GM12878 (cell line): ENCODE data around the gene CLASP1. TPM values are rescaled to one million over a fixed set of nuclear protein-coding genes. Genes with fewer than 3 reads are reported as not detected.

Experiments
- ATAC-seq: fragments of 200-7000 bp; cut with Tn5 transposase; 3 replicates; pipeline ENCODE4 v1.9.1; 2020; ENCODE audit warnings: mild to moderate bottlenecking, moderate library complexity
- BruUV-seq: library from RNA; stranded (reverse); fragments of 400-500 nt; replicated peaks from 2 replicates; lab custom pipeline; 2021; lab: Mats Ljungman, UMichigan
- CTCF ChIA-PET: fragments of 300-600 bp; sonication (Branson Sonifier 250); formaldehyde crosslinking; extraction: SDS; loops from one replicate; lab custom pipeline; 2021; ENCODE audit warnings: inconsistent platforms; lab: Yijun Ruan, JAX
- POLR2A ChIA-PET: fragments of 350-600 bp; formaldehyde crosslinking; extraction: SDS; loops from one replicate; lab custom pipeline; 2021; ENCODE audit warnings: inconsistent platforms; lab: Charles Lee
- RAD21 ChIA-PET: fragments of 300-600 bp; sonication (Branson Sonifier 250); formaldehyde crosslinking; loops from one replicate; lab custom pipeline; 2023; ENCODE audit warnings: antibody characterized with exemption; ENCODE audit not compliant: unreplicated experiment; lab: Charles Lee
- SMC1A ChIA-PET: fragments of 300-600 bp; sonication (Branson Sonifier 250); formaldehyde crosslinking; loops from one replicate; lab custom pipeline; 2023; ENCODE audit not compliant: unreplicated experiment, uncharacterized antibody; lab: Charles Lee
- DNase-seq: peaks from one replicate; pipeline ENCODE4 v3.0.0-alpha.2; 2011; ENCODE audit warnings: low read depth, low spot score
- FAIRE-seq: peaks from 3 replicates; lab custom pipeline; 2011; peaks lifted over from hg19 to GRCh38; lab: Jason Lieb, UNC
- H2AFZ ChIP-seq: 2 replicates; pipeline ENCODE4 v1.6.0; 2011; ENCODE audit warnings: low read depth, low read length, control low read depth; ENCODE audit not compliant: control insufficient read depth
- H3K27ac ChIP-seq: 2 replicates; pipeline ENCODE4 v1.5.1; 2011; ENCODE audit warnings: control low read depth; ENCODE audit not compliant: control insufficient read depth, insufficient read depth
- H3K27me3 ChIP-seq, 2 experiments: replicated peaks in 1 of 2; 2 replicates each; pipeline versions ENCODE4 v1.6.0 to v1.6.1; 2011; ENCODE audit warnings: low read length in 1 of 2; ENCODE audit not compliant: control insufficient read depth in 2 of 2, insufficient read depth in 2 of 2
- H3K36me3 ChIP-seq, 2 experiments: 2 replicates each; pipeline ENCODE4 v1.5.1; 2011; ENCODE audit warnings: low read length in 1 of 2; ENCODE audit not compliant: control insufficient read depth in 2 of 2, insufficient read depth in 2 of 2
- H3K4me1 ChIP-seq: 2 replicates; pipeline ENCODE4 v1.6.1; 2011; ENCODE audit warnings: mild to moderate bottlenecking, low read length, moderate library complexity, mixed read lengths; ENCODE audit not compliant: control insufficient read depth, insufficient read depth
- H3K4me2 ChIP-seq: 2 replicates; pipeline ENCODE4 v1.6.0; 2011; ENCODE audit warnings: control low read depth; ENCODE audit not compliant: control insufficient read depth, insufficient read depth
- H3K4me3 ChIP-seq: fragments of 200-600 bp; sonication (generic); 2 replicates; pipeline ENCODE4 v1.5.1; 2016
- H3K79me2 ChIP-seq: 2 replicates; pipeline ENCODE4 v1.6.0; 2011; ENCODE audit warnings: low read length; ENCODE audit not compliant: control insufficient read depth, insufficient read depth
- H3K9ac ChIP-seq: 2 replicates; pipeline ENCODE4 v1.8.0; 2011; ENCODE audit warnings: low read length, control low read depth, mixed read lengths; ENCODE audit not compliant: control insufficient read depth, insufficient read depth
- H3K9me3 ChIP-seq: replicated peaks from 3 replicates; pipeline ENCODE4 v1.5.1; 2011; ENCODE audit warnings: mild to moderate bottlenecking, low read length; ENCODE audit not compliant: control insufficient read depth, insufficient read depth
- H4K20me1 ChIP-seq: 2 replicates; pipeline ENCODE4 v1.6.0; 2011; ENCODE audit not compliant: control insufficient read depth, insufficient read depth
- BRCA1 ChIP-seq: IDR thresholded peaks from 2 replicates; pipeline ENCODE4 v1.6.1; 2011; ENCODE audit warnings: low read depth, low read length, improper control_type of control experiment
- CHD1 ChIP-seq: IDR thresholded peaks from 2 replicates; pipeline ENCODE4 v1.6.1; 2012; ENCODE audit warnings: low read depth, low read length, improper control_type of control experiment
- ESRRA ChIP-seq: IDR thresholded peaks from 2 replicates; pipeline ENCODE4 v1.6.1; 2012; ENCODE audit warnings: mild to moderate bottlenecking, low read length, improper control_type of control experiment
- NRF1 ChIP-seq: conservative IDR thresholded peaks from 2 replicates; pipeline ENCODE4 v1.6.1; 2011; ENCODE audit warnings: mild to moderate bottlenecking, low read depth, low read length, improper control_type of control experiment
- PRDM15 ChIP-seq: fragments of 450-650 bp; formaldehyde crosslinking; IDR thresholded peaks from 2 replicates; pipeline ENCODE4 v1.4.0; 2020; ENCODE audit warnings: mild to moderate bottlenecking, moderate library complexity
- RELA ChIP-seq: fragments of 450-650 bp; IDR thresholded peaks from 2 replicates; pipeline ENCODE4 v1.8.0; 2014; ENCODE audit warnings: borderline replicate concordance; ENCODE audit not compliant: partially characterized antibody
- RUNX3 ChIP-seq: IDR thresholded peaks from 2 replicates; pipeline ENCODE4 v1.6.1; 2012; ENCODE audit warnings: low read length, inconsistent platforms
- SMAD1 ChIP-seq: fragments of 450-650 bp; IDR thresholded peaks from 2 replicates; pipeline ENCODE4 v1.6.1; 2018; ENCODE audit warnings: mild to moderate bottlenecking, low read depth; ENCODE audit not compliant: partially characterized antibody
- TAF1 ChIP-seq: IDR thresholded peaks from 2 replicates; pipeline ENCODE4 v1.6.1; 2011; ENCODE audit warnings: mild to moderate bottlenecking, low read depth, low read length, borderline replicate concordance
- TBL1XR1 ChIP-seq: IDR thresholded peaks from 2 replicates; pipeline ENCODE4 v1.6.1; 2012; ENCODE audit warnings: low read depth, low read length, improper control_type of control experiment
- TCF3 ChIP-seq: IDR thresholded peaks from 2 replicates; pipeline ENCODE4 v1.6.1; 2012; ENCODE audit warnings: low read depth, mild to moderate bottlenecking, low read length, borderline replicate concordance; ENCODE audit not compliant: insufficient read depth
- TCF7 ChIP-seq: IDR thresholded peaks from 2 replicates; pipeline ENCODE4 v1.6.1; 2014; ENCODE audit warnings: antibody characterized with exemption, borderline replicate concordance
- USF1 ChIP-seq: IDR thresholded peaks from 2 replicates; pipeline ENCODE4 v1.6.1; 2011; ENCODE audit warnings: borderline replicate concordance, low read depth, mild to moderate bottlenecking, moderate library complexity, mixed read lengths, low read length; ENCODE audit not compliant: insufficient read depth; ENCODE audit errors: extremely low read length
- ZNF384 ChIP-seq: IDR thresholded peaks from 2 replicates; pipeline ENCODE4 v1.6.1; 2012; ENCODE audit warnings: low read depth, mild to moderate bottlenecking, low read length, improper control_type of control experiment, borderline replicate concordance
- WGBS: methylation state at CpG from one replicate; pipeline ENCODE4 v1.1.6; 2016; ENCODE audit warnings: low lambda C conversion rate; ENCODE audit not compliant: insufficient replicate concordance, insufficient coverage; ENCODE audit errors: missing lambda C conversion rate; 5-methylcytosine and 5-hydroxymethylcytosine counted together
- in situ Hi-C: fragments of 300-500 bp; cut with MboI; formaldehyde crosslinking; loops from 9 replicates; pipeline ENCODE4 v1.14.3; 2018; ENCODE audit warnings: mixed read lengths
- intact Hi-C: fragments of 100-400 bp; cut with micrococcal nuclease; formaldehyde crosslinking; loops from one replicate; pipeline ENCODE4 v1.14.2; 2022; ENCODE audit not compliant: unreplicated experiment
- polyA plus RNA-seq, 11 experiments: library from polyadenylated mRNA; depleted of rRNA in 4 of 11; unstranded in 6 of 11; stranded (reverse) in 5 of 11; fragments of >200 nt; fragmentation: Nextera tagmentation in 4 of 11; fragmentation: Illumina TruSeq in 1 of 11; extraction: Ambion mirVana in 4 of 11; extraction: Trizol in 1 of 11; gene quantifications; 1 replicate in 1 of 11; 2 replicates in 10 of 11; pipeline versions ENCODE4 v1.2.1 to v1.2.3, GENCODE V29; 2011 to 2016; ENCODE audit warnings: inconsistent platforms in 2 of 11, missing spikeins in 2 of 11, low read depth in 1 of 11
- total RNA-seq, 4 experiments: library from RNA; depleted of rRNA in 3 of 4; stranded (reverse); fragments of >200 nt in 3 of 4; fragmentation: Illumina TruSeq in 1 of 4; extraction: Trizol in 1 of 4; gene quantifications; 2 replicates each; pipeline versions ENCODE4 v1.2.1 to v1.2.3, GENCODE V29; 2013 to 2021
- TF ChIP-seq, protein P1 (sequence below), 3 experiments: IDR thresholded peaks in 2 of 3; conservative IDR thresholded peaks in 1 of 3; 2 replicates each; pipeline ENCODE4 v1.5.1; 2011; ENCODE audit warnings: low read depth in 3 of 3, low read length in 3 of 3, mild to moderate bottlenecking in 3 of 3, control low read depth in 2 of 3, moderate library complexity in 2 of 3, inconsistent platforms in 1 of 3, mixed read lengths in 1 of 3; ENCODE audit not compliant: control insufficient read depth in 2 of 3, insufficient read depth in 1 of 3; ENCODE audit errors: extremely low read depth in 1 of 3
- TF ChIP-seq, protein P2 (sequence below): fragments of 450-650 bp; IDR thresholded peaks from 2 replicates; pipeline ENCODE4 v1.6.1; 2017; ENCODE audit warnings: low read depth, mild to moderate bottlenecking, moderate library complexity

Gene CLASP1
- total and polyA plus RNA-seq, 10 of the 15 experiments (the other 5 are each of a cell fraction or from before 2014, with no cell fraction given) = 1.4 to 62.4 (median 32.9) TPM

- H3K27me3 ChIP-seq = no peaks in the 10 kb centered on the region
- in situ Hi-C loops = no loop called here
- peaks cover 1 to 5% of the 10 kb centered on the region in 2 experiments; a peak in 3 of 4 replicates for H3K36me3 ChIP-seq
- H3K9me3 ChIP-seq = no peaks in the 10 kb centered on the region
- 44% methylated on average over 1 of the region's 1 CpG for WGBS
- ATAC-seq (peak; percentile 89), DNase-seq (peak; percentile 12), FAIRE-seq (no peak)
- ChIA-PET CTCF (interaction anchor here (0.6 to 1.3 kb wide), 2 partner anchors 24 to 404 kb away, joined by 3 to 4 read pairs; no protein-coding TSS in a partner anchor), POLR2A (interaction anchor here (1.3 kb wide), 1 partner anchor 13 kb away, joined by 4 read pairs; no protein-coding TSS in a partner anchor), RAD21 (no interaction called here), SMC1A (interaction anchor here (1.6 kb wide), 1 partner anchor 14 kb away, joined by 4 read pairs; no protein-coding TSS in a partner anchor)
- peaks cover 10% of the 10 kb centered on the region for H3K79me2 ChIP-seq
- no peak overlapping the region for H3K27ac ChIP-seq
- H4K20me1 ChIP-seq = no peaks in the 10 kb centered on the region
- no peak overlapping the region for H3K4me2 ChIP-seq
- BruUV-seq = no TSS peak
- no peak overlapping the region for H2AFZ ChIP-seq
- no peak overlapping the region for H3K9ac ChIP-seq
- peaks cover 3% of the 10 kb centered on the region; the same call in 1 of the 2 replicates for H3K4me1 ChIP-seq
- H3K4me3 ChIP-seq = no peak overlapping the region
- intact Hi-C loops = no loop called here
- TF ChIP-seq BRCA1 (no peak), CHD1 (no peak), RUNX3 (peak; percentile 67), NRF1 (no peak), TCF3 (no peak), TBL1XR1 (no peak), USF1 (no peak), TAF1 (no peak), PRDM15 (no peak), ESRRA (no peak), ZNF384 (no peak), RELA (peak; percentile 79), SMAD1 (no peak), TCF7 (no peak)
- TF ChIP-seq, protein P1, sequence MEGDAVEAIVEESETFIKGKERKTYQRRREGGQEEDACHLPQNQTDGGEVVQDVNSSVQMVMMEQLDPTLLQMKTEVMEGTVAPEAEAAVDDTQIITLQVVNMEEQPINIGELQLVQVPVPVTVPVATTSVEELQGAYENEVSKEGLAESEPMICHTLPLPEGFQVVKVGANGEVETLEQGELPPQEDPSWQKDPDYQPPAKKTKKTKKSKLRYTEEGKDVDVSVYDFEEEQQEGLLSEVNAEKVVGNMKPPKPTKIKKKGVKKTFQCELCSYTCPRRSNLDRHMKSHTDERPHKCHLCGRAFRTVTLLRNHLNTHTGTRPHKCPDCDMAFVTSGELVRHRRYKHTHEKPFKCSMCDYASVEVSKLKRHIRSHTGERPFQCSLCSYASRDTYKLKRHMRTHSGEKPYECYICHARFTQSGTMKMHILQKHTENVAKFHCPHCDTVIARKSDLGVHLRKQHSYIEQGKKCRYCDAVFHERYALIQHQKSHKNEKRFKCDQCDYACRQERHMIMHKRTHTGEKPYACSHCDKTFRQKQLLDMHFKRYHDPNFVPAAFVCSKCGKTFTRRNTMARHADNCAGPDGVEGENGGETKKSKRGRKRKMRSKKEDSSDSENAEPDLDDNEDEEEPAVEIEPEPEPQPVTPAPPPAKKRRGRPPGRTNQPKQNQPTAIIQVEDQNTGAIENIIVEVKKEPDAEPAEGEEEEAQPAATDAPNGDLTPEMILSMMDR (IDR thresholded peaks at IDR 0.05 in 2 of 3, conservative IDR thresholded peaks at IDR 0.05 in 1 of 3; ENCODE audit: control insufficient read depth in 2 of 3, extremely low read depth in 1 of 3, insufficient read depth in 1 of 3, low read depth in 3 of 3, low read length in 3 of 3) = no peak
- TF ChIP-seq, protein P2, sequence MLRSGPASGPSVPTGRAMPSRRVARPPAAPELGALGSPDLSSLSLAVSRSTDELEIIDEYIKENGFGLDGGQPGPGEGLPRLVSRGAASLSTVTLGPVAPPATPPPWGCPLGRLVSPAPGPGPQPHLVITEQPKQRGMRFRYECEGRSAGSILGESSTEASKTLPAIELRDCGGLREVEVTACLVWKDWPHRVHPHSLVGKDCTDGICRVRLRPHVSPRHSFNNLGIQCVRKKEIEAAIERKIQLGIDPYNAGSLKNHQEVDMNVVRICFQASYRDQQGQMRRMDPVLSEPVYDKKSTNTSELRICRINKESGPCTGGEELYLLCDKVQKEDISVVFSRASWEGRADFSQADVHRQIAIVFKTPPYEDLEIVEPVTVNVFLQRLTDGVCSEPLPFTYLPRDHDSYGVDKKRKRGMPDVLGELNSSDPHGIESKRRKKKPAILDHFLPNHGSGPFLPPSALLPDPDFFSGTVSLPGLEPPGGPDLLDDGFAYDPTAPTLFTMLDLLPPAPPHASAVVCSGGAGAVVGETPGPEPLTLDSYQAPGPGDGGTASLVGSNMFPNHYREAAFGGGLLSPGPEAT = peak; percentile 89
These were observed 160.0 kb downstream of the CLASP1 start for GRCh38 chr2:121489284-121489683.
